Measurements from ENCODE around the gene CDH4. TPM values are rescaled to one million over a fixed set of nuclear protein-coding genes. Genes with fewer than 3 reads are reported as not detected.

Gene CDH4
- total and polyA plus RNA-seq, 12 donors = 0.04 to 0.25 (median 0.08) TPM; not detected in 5

- ATAC-seq = no peak
- 65 to 69% methylated on average over 14 of the region's 14 CpGs for WGBS, 2 donors
Observed at GRCh38 chr20:61322151-61322865, 70.2 kb downstream of the CDH4 start.

GRCh38 chr20:61324906-61325305, 72.8 kb downstream of the CDH4 start:
- WGBS, 2 donors = 81 to 83% methylated on average over 8 of the region's 8 CpGs
- no peak for DNase-seq
- Histone ChIP-seq H3K9me3 (no peaks in the 10 kb centered on the region), H3K4me3 (no peak overlapping the region), H3K36me3 (no peaks in the 10 kb centered on the region), H3K4me1 (no peaks in the 10 kb centered on the region), H3K27me3 (peaks cover 0 to 40% (median 4%) of the 10 kb centered on the region in 7 donors), H3K27ac (no peak overlapping the region)
- ATAC-seq = no peak
- intact Hi-C loops (cut with DNase I) = no loop called here
- no peak for TF ChIP-seq CTCF (IDR thresholded peaks at IDR 0.05)

More at GRCh38 chr20:61322151-61322865, 70.2 kb downstream of the CDH4 start:
- intact Hi-C loops (cut with DNase I) = no loop called here
- Histone ChIP-seq H3K4me1 (no peaks in the 10 kb centered on the region), H3K9me3 (no peaks in the 10 kb centered on the region), H3K27me3 (peaks cover 0 to 39% (median 9%) of the 10 kb centered on the region in 7 donors), H3K27ac (no peak overlapping the region), H3K4me3 (no peak overlapping the region), H3K36me3 (no peaks in the 10 kb centered on the region)
- no peak for TF ChIP-seq CTCF (IDR thresholded peaks at IDR 0.05)
- no peak for DNase-seq

GRCh38 chr20:61325718-61326117, 73.7 kb downstream of the CDH4 start:
- H3K9me3 ChIP-seq = no peaks in the 10 kb centered on the region
- H3K36me3 ChIP-seq = no peaks in the 10 kb centered on the region
- intact Hi-C loops (cut with DNase I) = no loop called here
- H3K4me1 ChIP-seq = no peaks in the 10 kb centered on the region
- no peak overlapping the region for H3K4me3 ChIP-seq
- H3K27me3 ChIP-seq = peaks cover 0 to 35% (median 4%) of the 10 kb centered on the region in 7 donors
- TF ChIP-seq CTCF (IDR thresholded peaks at IDR 0.05) = no peak
- no peak overlapping the region for H3K27ac ChIP-seq
- ATAC-seq (no peak), DNase-seq (no peak)
- WGBS, 2 donors = 72 to 75% methylated on average over 10 of the region's 10 CpGs

- ATAC-seq = peak in 3 of 8 donors; percentile 58 to 81 (median 70)
- Histone ChIP-seq H3K4me1 (no peaks in the 10 kb centered on the region), H3K27ac (no peak overlapping the region), H3K36me3 (no peaks in the 10 kb centered on the region), H3K27me3 (peaks cover 0 to 27% (median 15%) of the 10 kb centered on the region in 7 donors), H3K4me3 (no peak overlapping the region), H3K9me3 (no peaks in the 10 kb centered on the region)
- DNase-seq = no peak
- TF ChIP-seq CTCF (IDR thresholded peaks at IDR 0.05) = no peak
- WGBS, 2 donors = 81 to 83% methylated on average over 17 of the region's 17 CpGs
- intact Hi-C loops (cut with DNase I) = no loop called here
Observed at GRCh38 chr20:61328911-61329558, 77.0 kb downstream of the CDH4 start.

Measured in heart right ventricle (tissue), 16 donors.